Measurements from ENCODE around the gene IRF7.

DNA sequence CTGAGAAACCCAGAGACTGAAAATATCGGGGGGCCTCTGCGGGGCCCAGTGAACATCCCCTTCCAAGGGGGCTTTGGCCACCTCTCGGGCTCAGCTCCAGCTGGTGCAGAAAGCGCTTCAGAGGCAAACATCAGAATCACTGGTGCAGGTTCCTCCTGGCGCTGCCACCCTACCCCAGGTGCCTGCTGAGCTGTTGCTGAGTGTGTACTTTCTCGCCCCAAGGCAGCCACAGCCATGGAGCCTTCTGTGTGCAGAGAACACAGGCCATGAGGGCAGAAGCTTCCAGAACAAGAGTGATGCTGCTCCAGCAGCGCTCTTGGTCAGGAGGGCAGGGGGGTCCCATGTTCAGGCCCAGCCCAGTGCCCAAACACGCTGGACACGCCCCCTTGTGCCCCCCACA lies 27.6 kb upstream of the IRF7 start:
- TF ChIP-seq, protein P1, sequence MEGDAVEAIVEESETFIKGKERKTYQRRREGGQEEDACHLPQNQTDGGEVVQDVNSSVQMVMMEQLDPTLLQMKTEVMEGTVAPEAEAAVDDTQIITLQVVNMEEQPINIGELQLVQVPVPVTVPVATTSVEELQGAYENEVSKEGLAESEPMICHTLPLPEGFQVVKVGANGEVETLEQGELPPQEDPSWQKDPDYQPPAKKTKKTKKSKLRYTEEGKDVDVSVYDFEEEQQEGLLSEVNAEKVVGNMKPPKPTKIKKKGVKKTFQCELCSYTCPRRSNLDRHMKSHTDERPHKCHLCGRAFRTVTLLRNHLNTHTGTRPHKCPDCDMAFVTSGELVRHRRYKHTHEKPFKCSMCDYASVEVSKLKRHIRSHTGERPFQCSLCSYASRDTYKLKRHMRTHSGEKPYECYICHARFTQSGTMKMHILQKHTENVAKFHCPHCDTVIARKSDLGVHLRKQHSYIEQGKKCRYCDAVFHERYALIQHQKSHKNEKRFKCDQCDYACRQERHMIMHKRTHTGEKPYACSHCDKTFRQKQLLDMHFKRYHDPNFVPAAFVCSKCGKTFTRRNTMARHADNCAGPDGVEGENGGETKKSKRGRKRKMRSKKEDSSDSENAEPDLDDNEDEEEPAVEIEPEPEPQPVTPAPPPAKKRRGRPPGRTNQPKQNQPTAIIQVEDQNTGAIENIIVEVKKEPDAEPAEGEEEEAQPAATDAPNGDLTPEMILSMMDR (IDR thresholded peaks at IDR 0.05), result no peak
- TF ChIP-seq, protein P2, sequence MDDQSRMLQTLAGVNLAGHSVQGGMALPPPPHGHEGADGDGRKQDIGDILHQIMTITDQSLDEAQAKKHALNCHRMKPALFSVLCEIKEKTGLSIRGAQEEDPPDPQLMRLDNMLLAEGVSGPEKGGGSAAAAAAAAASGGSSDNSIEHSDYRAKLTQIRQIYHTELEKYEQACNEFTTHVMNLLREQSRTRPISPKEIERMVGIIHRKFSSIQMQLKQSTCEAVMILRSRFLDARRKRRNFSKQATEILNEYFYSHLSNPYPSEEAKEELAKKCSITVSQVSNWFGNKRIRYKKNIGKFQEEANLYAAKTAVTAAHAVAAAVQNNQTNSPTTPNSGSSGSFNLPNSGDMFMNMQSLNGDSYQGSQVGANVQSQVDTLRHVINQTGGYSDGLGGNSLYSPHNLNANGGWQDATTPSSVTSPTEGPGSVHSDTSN (IDR thresholded peaks at IDR 0.05), result no peak
- TF ChIP-seq BHLHE40 (IDR thresholded peaks at IDR 0.05; ENCODE audit: low read depth, low read length), result no peak
- TF ChIP-seq POLR2AphosphoS2 (conservative IDR thresholded peaks at IDR 0.05; ENCODE audit: low read length), result no peak
- no peak for TF ChIP-seq RAD21 (conservative IDR thresholded peaks at IDR 0.05 in 1 of 2, IDR thresholded peaks at IDR 0.05 in 1 of 2)
- no peak for TF ChIP-seq CHD2 (IDR thresholded peaks at IDR 0.05; ENCODE audit: low read length, partially characterized antibody)
- TF ChIP-seq ATOH8 (CRISPR knock-in tag; IDR thresholded peaks at IDR 0.05; ENCODE audit: low read depth), result no peak
- TF ChIP-seq KDM1A (IDR thresholded peaks at IDR 0.05; ENCODE audit: low read depth), result no peak

Data from A549 (cell line).